GM19455 (cell line): Measurements from ENCODE around the gene CTU1.

Experiments
- ATAC-seq: cut with Tn5 transposase; IDR thresholded peaks from one replicate; pipeline ENCODE4 v1.9.1; 2021; ENCODE audit not compliant: unreplicated experiment

The CTU1 gene

DNA sequence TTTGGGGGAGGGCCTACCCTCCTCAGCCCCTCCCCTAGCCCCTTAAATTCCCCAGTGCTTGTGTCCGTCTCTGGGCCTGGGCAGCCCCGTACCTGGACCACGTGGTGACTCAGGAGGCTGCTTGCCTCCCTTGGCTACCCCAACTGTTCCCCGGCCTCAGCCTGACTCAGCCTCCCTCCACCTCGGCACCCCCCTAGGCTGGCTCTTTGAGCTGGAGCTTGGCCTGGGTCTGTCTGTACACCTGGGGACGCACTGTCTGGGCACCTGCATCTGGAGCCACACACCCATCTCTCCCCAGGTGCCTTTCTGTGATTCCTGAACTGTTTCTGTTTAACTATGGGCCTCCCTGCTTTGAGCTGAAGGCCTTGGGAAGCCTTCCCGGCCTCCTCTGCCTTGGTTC is 23.7 kb downstream of the CTU1 start:
- no peak for ATAC-seq

DNA sequence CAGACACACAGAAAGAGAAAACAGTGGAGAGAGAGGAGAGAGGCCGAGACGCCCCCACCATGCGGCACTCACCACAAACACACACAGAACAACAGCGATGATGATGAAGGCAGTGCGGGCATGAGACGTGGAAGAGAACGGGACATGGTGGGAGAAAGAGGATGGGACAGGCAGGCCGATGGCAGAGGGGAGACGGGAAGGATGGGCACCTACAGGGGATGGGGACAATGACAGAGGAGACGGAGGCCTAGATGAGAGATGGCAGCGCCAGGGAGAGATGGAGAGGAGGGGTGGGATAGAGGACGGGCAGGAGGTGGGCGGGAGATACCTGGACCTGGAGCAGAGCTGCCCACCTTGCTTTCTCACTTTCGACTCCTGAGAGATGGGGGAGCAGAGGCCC is 24.4 kb downstream of the CTU1 start:
- ATAC-seq = no peak

DNA sequence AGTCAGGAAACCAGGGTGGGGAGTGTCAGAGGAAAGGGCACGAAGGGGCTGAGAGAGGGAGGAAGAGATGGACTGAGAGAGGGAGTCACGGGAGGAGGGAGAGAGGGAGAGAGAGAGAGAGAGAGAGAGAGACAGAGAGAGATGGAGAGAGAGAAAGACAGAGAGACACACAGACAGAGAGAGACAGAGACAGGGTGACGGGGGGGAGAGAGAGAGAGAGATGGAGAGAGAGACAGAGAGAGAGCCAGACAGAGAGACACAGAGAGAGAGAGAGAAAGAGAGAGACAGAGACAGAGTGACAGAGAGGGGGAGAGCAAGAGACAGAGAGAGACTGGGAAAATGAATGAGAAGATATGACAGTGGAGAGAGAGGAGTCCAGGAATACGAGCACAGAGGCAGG is 25.0 kb downstream of the CTU1 start:
- ATAC-seq = no peak

GRCh38 chr19:51082611-51083010 is 25.6 kb downstream of the CTU1 start, which contains the start of gene KLK14:
Gene KLK14 (minus strand): TSS chr19:51082887. CDS start chr19:51082614, 273 bp downstream.
- no peak for ATAC-seq

DNA sequence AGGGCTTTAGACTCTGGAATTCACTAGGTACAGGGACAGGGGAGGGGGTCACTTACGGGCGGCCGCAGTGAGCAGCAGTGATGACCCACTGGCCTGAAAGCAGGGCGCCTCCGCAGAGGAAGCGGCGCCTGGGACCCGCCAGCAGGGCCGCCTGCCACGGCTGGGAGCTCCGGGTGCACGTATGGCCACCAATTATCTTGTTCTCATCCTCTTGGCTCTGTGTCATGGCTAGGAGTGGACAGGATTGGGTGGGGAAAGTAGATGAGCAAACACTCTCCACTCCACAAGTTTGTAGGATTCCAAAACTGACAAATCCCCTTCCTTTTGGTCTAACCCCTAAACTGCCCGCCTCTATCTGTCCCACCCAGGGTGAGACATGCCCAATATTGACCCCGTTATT is 26.7 kb downstream of the CTU1 start:
- no peak for ATAC-seq

- no peak for ATAC-seq
Observed at GRCh38 chr19:51079481-51080110, 28.6 kb downstream of the CTU1 start.

DNA sequence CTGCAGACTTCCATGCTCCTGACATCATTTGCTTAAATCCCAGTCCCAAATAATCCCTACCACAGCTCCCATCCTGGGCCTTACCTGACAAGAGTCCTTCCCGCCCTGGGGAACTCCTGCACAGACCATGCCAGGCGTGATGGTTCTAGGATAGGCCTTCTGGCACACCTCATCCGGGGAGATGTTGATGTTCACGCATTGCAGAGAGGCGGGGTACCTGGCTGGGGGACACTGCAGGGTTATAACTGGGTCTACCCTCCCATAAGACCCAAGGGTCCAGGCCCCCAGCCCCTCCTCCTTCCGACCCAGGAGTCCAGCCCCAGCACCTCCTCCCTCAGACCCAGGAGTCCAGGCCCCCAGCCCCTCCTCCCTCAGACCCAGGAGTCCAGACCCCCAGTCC is 29.5 kb downstream of the CTU1 start:
- ATAC-seq = no peak

- ATAC-seq = no peak
Observed at GRCh38 chr19:51078104-51078503, 30.1 kb downstream of the CTU1 start.

GRCh38 chr19:51076631-51077213 is 31.5 kb downstream of the CTU1 start:
- ATAC-seq = no peak

GRCh38 chr19:51075998-51076397 is 32.2 kb downstream of the CTU1 start:
- ATAC-seq = no peak

DNA sequence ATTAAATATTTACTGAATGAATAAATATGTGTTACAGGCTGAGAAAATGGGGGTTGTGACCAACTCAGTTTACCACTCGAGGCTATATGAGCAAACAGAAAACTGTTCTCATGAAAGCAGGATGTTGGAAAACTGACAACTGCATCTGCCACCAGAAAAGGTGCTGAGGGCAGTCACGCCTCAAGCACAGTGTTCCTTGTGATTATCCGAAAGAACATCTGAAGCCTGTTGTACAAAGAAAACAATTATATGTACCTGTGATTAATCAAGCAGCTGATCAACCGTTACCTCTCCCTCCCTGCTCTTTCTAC is 37.2 kb downstream of the CTU1 start:
- no peak for ATAC-seq

GRCh38 chr19:51070334-51071094 is 37.7 kb downstream of the CTU1 start:
- ATAC-seq = no peak

- ATAC-seq = no peak
Observed at GRCh38 chr19:51066393-51067186, 41.6 kb downstream of the CTU1 start.

- ATAC-seq = no peak
Observed at GRCh38 chr19:51065221-51065960, 42.8 kb downstream of the CTU1 start.

- ATAC-seq = no peak
Observed at GRCh38 chr19:51064534-51065220, 43.5 kb downstream of the CTU1 start, which contains the start of gene KLK13. Gene KLK13 (minus strand): TSS chr19:51065092. CDS start chr19:51065067, 25 bp downstream.

GRCh38 chr19:51063664-51064063 is 44.5 kb downstream of the CTU1 start:
- ATAC-seq = no peak

- no peak for ATAC-seq
Observed at GRCh38 chr19:51060973-51061372, 47.2 kb downstream of the CTU1 start.

DNA sequence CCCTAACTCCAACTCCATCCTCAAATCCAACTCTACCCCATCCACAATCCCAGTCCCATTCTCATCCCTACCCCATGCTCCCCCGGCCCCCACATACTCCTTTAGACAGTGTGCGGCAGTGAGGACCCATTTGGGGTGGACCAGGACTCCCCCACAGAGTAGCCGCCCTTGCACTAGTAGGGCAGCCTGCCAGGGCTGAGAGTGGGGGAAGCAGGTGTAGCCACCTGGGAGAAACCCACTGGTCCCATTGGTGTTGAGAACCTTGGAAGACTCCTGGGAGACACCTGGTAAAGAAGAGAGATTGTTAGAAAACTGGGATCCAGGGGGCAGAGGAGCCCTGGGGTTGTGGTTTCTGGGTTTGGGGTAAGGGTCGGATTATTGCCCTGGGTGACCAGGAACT is 47.9 kb downstream of the CTU1 start:
- ATAC-seq = no peak

DNA sequence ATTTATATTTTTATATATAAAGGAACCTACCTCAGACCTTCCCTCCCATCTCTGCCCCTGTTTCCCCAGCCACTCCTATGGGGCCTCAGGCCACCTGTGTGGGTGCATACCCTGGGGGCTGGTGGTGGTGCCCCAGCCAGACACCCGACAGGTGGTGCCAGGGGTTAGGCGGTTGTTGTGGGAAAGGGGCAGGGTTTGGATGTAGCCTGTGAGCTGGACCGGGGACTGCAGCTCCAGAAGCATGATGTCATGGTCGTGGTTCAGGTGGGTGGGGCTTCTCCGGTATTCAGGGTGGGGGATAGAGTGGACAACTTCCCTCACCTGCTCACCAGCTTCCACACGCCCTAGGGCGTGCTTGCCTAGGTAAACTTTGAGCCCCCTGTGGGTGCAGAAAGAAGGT is 48.5 kb downstream of the CTU1 start:
- ATAC-seq = no peak

GRCh38 chr19:51055866-51056265 is 52.3 kb downstream of the CTU1 start:
- no peak for ATAC-seq
